AG04450 (cell line): ENCODE measurements around the gene GALK1. TPM values are rescaled to one million over a fixed set of nuclear protein-coding genes. Genes with fewer than 3 reads are reported as not detected.
"Not testable (repeated sequence)": the region's sequence is repeated elsewhere in the genome, so short reads cannot be mapped to it uniquely, and the experiment has no call there.

Experiments
- CTCF ChIA-PET: fragments of 300-600, 350-600 bp; formaldehyde crosslinking; extraction: SDS; loops from one replicate; lab custom pipeline; 2022; ENCODE audit warnings: antibody characterized with exemption, inconsistent platforms; lab: Charles Lee
- POLR2A ChIA-PET: fragments of 350-600 bp; formaldehyde crosslinking; extraction: SDS; loops from one replicate; lab custom pipeline; 2021; ENCODE audit warnings: antibody characterized with exemption, inconsistent platforms; lab: Yijun Ruan, JAX
- DNase-seq: peaks from one replicate; pipeline ENCODE4 v3.0.0-alpha.2; 2011; ENCODE audit warnings: low read depth, low spot score
- H3K27ac ChIP-seq: one replicate; pipeline ENCODE4 v1.5.1; 2012; ENCODE audit warnings: low read depth, low read length, control low read depth
- H3K27me3 ChIP-seq: one replicate; pipeline ENCODE4 v1.6.0; 2012; ENCODE audit warnings: low read length; ENCODE audit not compliant: control insufficient read depth, insufficient read depth
- H3K4me3 ChIP-seq: 2 replicates; pipeline ENCODE4 v1.5.1; 2011; ENCODE audit warnings: mild to moderate bottlenecking, low read depth, low read length, control low read depth
- H3K9me3 ChIP-seq: 2 replicates; pipeline ENCODE4 v1.5.1; 2012; ENCODE audit warnings: low read length; ENCODE audit not compliant: control insufficient read depth, insufficient read depth
- CTCF ChIP-seq: IDR thresholded peaks from 2 replicates; pipeline ENCODE4 v1.5.1; 2011; ENCODE audit warnings: low read depth, low read length, control low read depth, inconsistent platforms
- polyA plus RNA-seq: library from polyadenylated mRNA; depleted of rRNA; stranded (reverse); fragments of >200 nt; gene quantifications from 2 replicates; pipeline ENCODE4 v1.2.3, GENCODE V29; 2011

The GALK1 gene
- polyA plus RNA-seq, 1 experiment: 12.4 TPM

DNA sequence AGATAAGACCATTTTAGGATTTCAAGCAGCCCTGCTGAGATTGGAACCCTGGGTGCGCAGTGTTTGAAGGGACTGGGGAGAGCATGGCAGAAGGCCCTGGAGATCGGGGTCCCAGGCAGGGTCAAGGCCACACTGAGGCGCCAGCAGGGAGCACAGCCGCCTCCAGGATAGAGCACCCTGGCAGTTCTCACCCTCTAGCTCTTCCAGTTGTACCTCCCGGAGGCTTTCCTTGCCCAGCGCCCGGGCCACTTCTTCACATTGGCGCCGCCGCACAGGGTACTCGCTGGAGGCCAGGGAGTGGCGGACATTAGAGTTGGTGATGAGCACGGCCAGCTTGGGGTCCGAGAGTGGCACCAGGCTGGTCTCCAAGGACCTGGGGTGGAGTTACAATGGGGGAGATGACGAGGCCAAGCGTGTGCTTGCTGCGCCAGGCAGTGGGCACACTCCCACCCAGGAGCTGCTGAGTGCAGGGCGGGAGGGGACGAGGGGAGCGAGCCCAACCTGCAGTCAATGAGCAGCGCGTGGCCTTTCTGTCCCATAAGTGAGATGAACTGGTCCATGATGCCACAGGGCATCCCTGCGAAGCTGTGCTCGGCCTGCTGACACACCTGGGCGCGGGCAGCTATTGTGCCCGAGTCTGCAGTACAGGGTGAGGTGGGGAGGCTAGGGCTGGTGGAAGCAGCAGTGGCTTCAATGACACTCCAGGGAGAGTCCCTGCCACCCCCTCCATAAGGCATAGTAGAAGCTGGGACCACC is 2.3 kb downstream of the GALK1 start:
- Histone ChIP-seq H3K27me3 (no peaks in the 10 kb centered on the region), H3K9me3 (no peaks in the 10 kb centered on the region; the same call in 1 of the 2 replicates), H3K4me3 (no peak overlapping the region), H3K27ac (no peak overlapping the region)
- CTCF ChIA-PET: interaction anchor here (0.7 to 4.8 kb wide), 7 partner anchors 9 to 130 kb away, joined by 3 to 38 read pairs (median 4); partner anchors contain the start of gene SMIM5
- POLR2A ChIA-PET: interaction anchor here (1.2 to 4.8 kb wide), 2 partner anchors 9 to 17 kb away, joined by 10 to 53 read pairs; a partner anchor contains a TSS
- no peak for DNase-seq
- no peak for TF ChIP-seq CTCF

DNA sequence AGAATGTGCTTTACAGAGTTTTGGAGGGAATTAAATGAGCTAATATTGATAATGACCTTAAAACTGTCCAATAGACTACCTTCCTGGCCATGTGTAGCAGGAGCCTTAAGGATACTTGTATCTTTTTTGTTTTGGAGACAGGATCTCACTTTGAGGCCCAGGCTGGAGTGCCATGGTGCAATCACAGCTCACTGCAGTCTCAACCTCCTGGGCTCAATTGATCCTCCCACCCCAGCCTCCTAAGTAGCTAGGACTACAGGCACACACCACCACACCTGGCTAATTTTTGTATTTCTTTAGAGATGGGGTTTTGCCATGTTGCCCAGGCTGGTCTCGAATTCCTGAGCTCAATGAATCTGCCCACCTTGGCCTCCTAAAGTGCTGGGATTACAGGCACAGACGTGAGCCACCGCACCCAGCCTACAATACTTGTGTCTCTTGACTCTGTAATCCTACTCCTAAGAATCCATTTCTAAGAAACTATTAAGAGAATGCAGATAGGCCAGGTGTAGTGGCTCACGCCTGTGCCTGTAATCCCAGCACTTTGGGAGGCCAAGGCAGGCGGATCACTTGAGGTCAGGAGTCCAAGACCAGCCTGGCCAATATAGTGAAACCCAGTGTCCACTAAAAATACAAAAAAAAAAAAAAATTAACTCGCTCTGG is 4.9 kb downstream of the GALK1 start:
- H3K4me3 ChIP-seq, H3K27me3 ChIP-seq, H3K9me3 ChIP-seq, DNase-seq, H3K27ac ChIP-seq: not testable (repeated sequence)
- ChIA-PET CTCF (interaction anchor here (0.7 to 2.5 kb wide), 3 partner anchors 12 to 127 kb away, joined by 5 read pairs; partner anchors contain the start of gene SMIM5), POLR2A (interaction anchor here (1.2 kb wide), 1 partner anchor 20 kb away, joined by 3 read pairs; no protein-coding TSS in a partner anchor)

- no peak for DNase-seq
- Histone ChIP-seq H3K27ac (no peak overlapping the region), H3K9me3 (no peaks in the 10 kb centered on the region), H3K4me3 (no peak overlapping the region), H3K27me3 (no peaks in the 10 kb centered on the region)
- ChIA-PET POLR2A (interaction anchor here (1.2 kb wide), 1 partner anchor 21 kb away, joined by 3 read pairs; no protein-coding TSS in a partner anchor), CTCF (interaction anchor here (0.7 to 1.7 kb wide), 3 partner anchors 11 to 126 kb away, joined by 3 to 5 read pairs (median 5); partner anchors contain the start of gene SMIM5)
- TF ChIP-seq CTCF: no peak
Observed at GRCh38 chr17:75759457-75759856, 5.5 kb downstream of the GALK1 start.

- no peaks in the 10 kb centered on the region for H3K27me3 ChIP-seq
- ChIA-PET POLR2A (no interaction called here), CTCF (interaction anchor here (1.7 kb wide), 1 partner anchor 125 kb away, joined by 5 read pairs; the partner anchor contains the start of gene SMIM5)
- no peak overlapping the region for H3K4me3 ChIP-seq
- peak; percentile 30 for TF ChIP-seq CTCF
- no peaks in the 10 kb centered on the region for H3K9me3 ChIP-seq
- H3K27ac ChIP-seq: no peak overlapping the region
- no peak for DNase-seq
Observed at GRCh38 chr17:75758131-75758905, 6.7 kb downstream of the GALK1 start.

DNA sequence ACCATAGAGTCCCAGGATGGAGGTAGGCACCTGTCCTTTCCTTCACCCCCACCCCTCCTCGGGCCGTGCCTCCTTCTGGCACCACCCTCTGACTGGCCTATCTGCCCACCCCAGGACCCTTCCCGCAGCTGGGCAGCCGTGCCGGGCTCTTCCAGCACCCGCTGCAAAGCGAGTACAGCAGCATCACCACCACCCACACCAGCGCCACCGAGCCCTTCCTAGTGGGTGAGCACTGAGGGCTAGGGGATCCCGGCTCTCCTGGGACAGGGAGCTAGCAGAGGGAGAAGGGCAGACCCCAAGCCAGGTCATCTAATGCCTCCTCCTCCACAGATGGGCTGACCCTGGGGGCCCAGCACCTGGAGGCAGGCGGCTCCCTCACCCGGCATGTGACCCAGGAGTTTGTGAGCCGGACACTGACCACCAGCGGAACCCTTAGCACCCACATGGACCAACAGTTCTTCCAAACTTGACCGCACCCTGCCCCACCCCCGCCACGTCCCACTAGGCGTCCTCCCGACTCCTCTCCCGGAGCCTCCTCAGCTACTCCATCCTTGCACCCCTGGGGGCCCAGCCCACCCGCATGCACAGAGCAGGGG is 7.8 kb downstream of the GALK1 start:
- POLR2A ChIA-PET: interaction anchor here (0.9 kb wide), 1 partner anchor 23 kb away, joined by 3 read pairs; a partner anchor contains a TSS
- CTCF ChIA-PET: no interaction called here
- no peak overlapping the region for H3K27ac ChIP-seq
- no peak for TF ChIP-seq CTCF
- peaks cover 3% of the 10 kb centered on the region for H3K27me3 ChIP-seq
- H3K4me3 ChIP-seq: no peak overlapping the region
- no peak for DNase-seq
- no peaks in the 10 kb centered on the region for H3K9me3 ChIP-seq
